Osteoblast (primary cell): Measurements from ENCODE around the gene STAT1. TPM values are rescaled to one million over a fixed set of nuclear protein-coding genes. Genes with fewer than 3 reads are reported as not detected.
A peak's percentile ranks its signal among the peaks of the same experiment; 100 is the strongest.

Source experiments
- DNase-seq: peaks from one replicate; pipeline ENCODE4 v3.0.0; 2011; ENCODE audit warnings: low spot score, mixed read lengths; ENCODE audit not compliant: insufficient read length; ENCODE audit errors: missing footprints
- H2AFZ ChIP-seq: 2 replicates; pipeline ENCODE4 v1.6.0; 2011; ENCODE audit warnings: mild to moderate bottlenecking, low read length
- H3K27ac ChIP-seq: 2 replicates; pipeline ENCODE4 v1.5.1; 2011; ENCODE audit warnings: mild to moderate bottlenecking, low read depth, low read length, moderate library complexity
- H3K27me3 ChIP-seq: 2 replicates; pipeline ENCODE4 v1.6.0; 2012; ENCODE audit warnings: mild to moderate bottlenecking, control low read depth, inconsistent platforms, low read length, moderate library complexity; ENCODE audit not compliant: insufficient read depth
- H3K36me3 ChIP-seq: 2 replicates; pipeline ENCODE4 v1.5.1; 2011; ENCODE audit warnings: mild to moderate bottlenecking, low read length, control low read depth, moderate library complexity; ENCODE audit not compliant: insufficient read depth
- H3K4me1 ChIP-seq: 2 replicates; pipeline ENCODE4 v1.5.1; 2011; ENCODE audit warnings: mild to moderate bottlenecking, low read length, control low read depth, moderate library complexity; ENCODE audit not compliant: insufficient read depth
- H3K4me2 ChIP-seq: 2 replicates; pipeline ENCODE4 v1.6.0; 2011; ENCODE audit warnings: mild to moderate bottlenecking, low read length; ENCODE audit not compliant: insufficient read depth
- H3K4me3 ChIP-seq: fragments of 200-600 bp; sonication (generic); 3 replicates; pipeline ENCODE4 v1.5.1; 2012; ENCODE audit warnings: mild to moderate bottlenecking, low read length, inconsistent platforms; ENCODE audit not compliant: insufficient read depth
- H3K79me2 ChIP-seq: 2 replicates; pipeline ENCODE4 v1.6.0; 2012; ENCODE audit warnings: mild to moderate bottlenecking, low read length, control low read depth, inconsistent platforms; ENCODE audit not compliant: insufficient read depth
- H3K9me3 ChIP-seq: 2 replicates; pipeline ENCODE4 v1.5.1; 2011; ENCODE audit warnings: low read depth, low read length, control low read depth
- H4K20me1 ChIP-seq: 2 replicates; pipeline ENCODE4 v1.6.0; 2012; ENCODE audit warnings: mild to moderate bottlenecking, low read length, control low read depth; ENCODE audit not compliant: insufficient read depth
- total RNA-seq: library from RNA; depleted of rRNA; stranded (reverse); fragments of >200 nt; gene quantifications from 2 replicates; pipeline ENCODE4 v1.2.3, GENCODE V29; 2012
- TF ChIP-seq, protein P1 (sequence below): IDR thresholded peaks from 2 replicates; pipeline ENCODE4 v1.5.1; 2011; ENCODE audit warnings: mild to moderate bottlenecking, low read depth, low read length, moderate library complexity; ENCODE audit errors: extremely low read depth

STAT1 gene
- total RNA-seq, 1 donor, result 530 TPM

GRCh38 chr2:190978389-190979053 is 35.5 kb downstream of the STAT1 start:
- H3K4me1 ChIP-seq, result peaks cover 15% of the 10 kb centered on the region
- H3K36me3 ChIP-seq, result peaks cover 100% of the 10 kb centered on the region
- no peak overlapping the region for H2AFZ ChIP-seq
- H3K27me3 ChIP-seq, result no peaks in the 10 kb centered on the region
- peaks cover 26% of the 10 kb centered on the region for H4K20me1 ChIP-seq
- no peak for DNase-seq
- no peaks in the 10 kb centered on the region for H3K9me3 ChIP-seq
- TF ChIP-seq, protein P1, sequence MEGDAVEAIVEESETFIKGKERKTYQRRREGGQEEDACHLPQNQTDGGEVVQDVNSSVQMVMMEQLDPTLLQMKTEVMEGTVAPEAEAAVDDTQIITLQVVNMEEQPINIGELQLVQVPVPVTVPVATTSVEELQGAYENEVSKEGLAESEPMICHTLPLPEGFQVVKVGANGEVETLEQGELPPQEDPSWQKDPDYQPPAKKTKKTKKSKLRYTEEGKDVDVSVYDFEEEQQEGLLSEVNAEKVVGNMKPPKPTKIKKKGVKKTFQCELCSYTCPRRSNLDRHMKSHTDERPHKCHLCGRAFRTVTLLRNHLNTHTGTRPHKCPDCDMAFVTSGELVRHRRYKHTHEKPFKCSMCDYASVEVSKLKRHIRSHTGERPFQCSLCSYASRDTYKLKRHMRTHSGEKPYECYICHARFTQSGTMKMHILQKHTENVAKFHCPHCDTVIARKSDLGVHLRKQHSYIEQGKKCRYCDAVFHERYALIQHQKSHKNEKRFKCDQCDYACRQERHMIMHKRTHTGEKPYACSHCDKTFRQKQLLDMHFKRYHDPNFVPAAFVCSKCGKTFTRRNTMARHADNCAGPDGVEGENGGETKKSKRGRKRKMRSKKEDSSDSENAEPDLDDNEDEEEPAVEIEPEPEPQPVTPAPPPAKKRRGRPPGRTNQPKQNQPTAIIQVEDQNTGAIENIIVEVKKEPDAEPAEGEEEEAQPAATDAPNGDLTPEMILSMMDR, result no peak
- no peak overlapping the region for H3K4me2 ChIP-seq
- no peak overlapping the region for H3K4me3 ChIP-seq
- no peaks in the 10 kb centered on the region for H3K79me2 ChIP-seq
- H3K27ac ChIP-seq, result peak overlapping the region; percentile 15

DNA sequence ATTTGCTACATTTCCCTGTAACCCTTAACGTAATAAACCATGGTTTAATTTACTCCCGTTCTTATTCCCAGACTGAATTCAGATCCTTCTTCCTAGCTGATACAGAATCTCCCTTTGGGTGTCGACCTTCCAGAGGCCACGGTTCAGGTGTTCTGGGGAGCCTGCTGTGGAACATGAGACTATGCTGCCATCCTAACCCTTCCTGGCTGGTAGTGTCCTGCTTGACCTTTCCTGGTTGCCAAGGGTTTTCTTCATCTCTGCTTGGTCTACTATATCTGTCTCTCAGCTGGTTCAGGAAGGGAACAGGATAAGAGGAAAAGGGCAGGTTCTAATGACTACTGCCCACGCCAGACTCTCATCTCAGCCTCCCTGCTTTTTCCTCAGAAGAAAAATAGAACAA is 36.5 kb downstream of the STAT1 start:
- peak overlapping the region; percentile 9 for H3K27ac ChIP-seq
- H3K4me1 ChIP-seq, result peaks cover 15% of the 10 kb centered on the region
- no peak overlapping the region for H3K4me3 ChIP-seq
- no peaks in the 10 kb centered on the region for H3K27me3 ChIP-seq
- DNase-seq, result no peak
- H4K20me1 ChIP-seq, result peaks cover 26% of the 10 kb centered on the region
- H2AFZ ChIP-seq, result no peak overlapping the region
- no peaks in the 10 kb centered on the region for H3K79me2 ChIP-seq
- peaks cover 100% of the 10 kb centered on the region for H3K36me3 ChIP-seq
- no peak overlapping the region for H3K4me2 ChIP-seq
- TF ChIP-seq, protein P1, result no peak
- H3K9me3 ChIP-seq, result no peaks in the 10 kb centered on the region

DNA sequence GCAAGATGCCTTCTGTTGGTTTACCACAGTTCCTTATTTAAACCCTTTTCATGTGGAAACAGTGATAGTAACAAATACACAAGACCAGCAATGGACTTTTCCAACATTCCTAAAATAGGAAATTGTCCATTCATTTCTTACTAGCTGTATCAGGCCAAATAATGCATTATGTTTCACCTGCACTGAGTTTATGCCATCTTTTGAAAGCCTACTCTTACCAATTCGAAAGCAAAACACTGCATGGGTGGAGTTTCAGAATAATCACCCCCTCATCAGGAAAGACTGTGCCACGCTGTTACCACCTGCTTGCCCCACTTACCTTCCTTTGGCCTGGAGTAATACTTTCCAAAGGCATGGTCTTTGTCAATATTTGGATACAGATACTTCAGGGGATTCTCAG is 37.5 kb downstream of the STAT1 start:
- Histone ChIP-seq H3K27me3 (no peaks in the 10 kb centered on the region), H3K4me1 (peaks cover 15% of the 10 kb centered on the region), H3K36me3 (peaks cover 98% of the 10 kb centered on the region), H2AFZ (no peak overlapping the region), H3K79me2 (no peaks in the 10 kb centered on the region), H4K20me1 (peaks cover 26% of the 10 kb centered on the region), H3K4me2 (no peak overlapping the region), H3K4me3 (no peak overlapping the region), H3K27ac (no peak overlapping the region), H3K9me3 (no peaks in the 10 kb centered on the region)
- DNase-seq, result no peak
- TF ChIP-seq, protein P1, result no peak

GRCh38 chr2:190974629-190975361 is 39.2 kb downstream of the STAT1 start:
- Histone ChIP-seq H3K4me1 (peaks cover 8% of the 10 kb centered on the region), H3K4me3 (no peak overlapping the region), H4K20me1 (peaks cover 10% of the 10 kb centered on the region), H3K79me2 (no peaks in the 10 kb centered on the region), H3K36me3 (peaks cover 98% of the 10 kb centered on the region), H3K27me3 (no peaks in the 10 kb centered on the region), H2AFZ (no peak overlapping the region), H3K4me2 (no peak overlapping the region), H3K27ac (no peak overlapping the region), H3K9me3 (no peaks in the 10 kb centered on the region)
- TF ChIP-seq, protein P1, result no peak
- DNase-seq, result no peak
